ENCODE data around the gene C2orf72. TPM values are rescaled to one million over a fixed set of nuclear protein-coding genes. Genes with fewer than 3 reads are reported as not detected.
A peak's percentile ranks its signal among the peaks of the same experiment; 100 is the strongest.

C2orf72 gene
- total and polyA plus RNA-seq, 2 of the 13 experiments (the other 11 are each of a cell fraction or from before 2014, with no cell fraction given), result 147 to 203 TPM

DNA sequence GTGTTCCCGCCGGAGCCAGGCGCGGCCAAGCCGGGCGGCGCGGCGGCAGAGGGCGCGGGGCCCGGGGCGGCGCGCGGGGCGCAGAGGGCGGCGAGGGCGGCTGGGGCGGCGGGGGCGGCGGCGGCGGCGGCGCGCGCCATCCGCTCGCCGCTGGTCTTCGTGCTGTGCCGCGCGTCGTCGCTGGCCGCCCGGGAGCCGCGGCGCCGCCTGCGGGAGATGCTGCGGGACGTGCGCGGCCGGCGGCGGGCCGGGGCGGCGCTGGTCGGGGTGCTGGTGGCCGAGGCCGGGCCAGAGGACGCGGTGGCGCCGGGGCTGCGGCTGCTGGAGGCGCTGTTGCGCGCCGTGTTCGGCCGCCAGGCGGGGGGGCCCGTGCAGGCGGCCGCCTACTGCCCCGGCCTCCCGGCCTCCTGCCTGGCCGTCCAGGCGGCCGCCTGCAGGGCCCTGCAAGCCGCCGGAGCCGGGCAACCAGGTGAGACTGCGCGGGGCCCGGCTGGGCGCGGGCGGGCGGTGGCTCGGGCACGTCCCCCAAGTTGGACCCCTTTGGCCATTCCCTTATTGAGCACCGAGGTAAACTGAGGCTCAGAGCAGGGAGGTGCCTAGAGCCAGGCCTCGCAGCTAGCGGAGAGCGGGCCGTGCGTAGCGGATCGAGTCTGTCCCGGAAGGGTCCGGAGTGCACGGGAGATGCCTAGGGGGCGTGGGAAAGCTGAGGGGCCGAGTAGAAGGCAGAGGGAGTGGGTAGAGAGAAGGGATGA is 584 bp downstream of the C2orf72 start:
- H4K20me1 ChIP-seq (ENCODE audit: insufficient read depth, low read length), result peaks cover 6% of the 10 kb centered on the region; the same call in 1 of the 2 replicates
- peaks cover 10 to 17% of the 10 kb centered on the region in 2 experiments for H3K36me3 ChIP-seq (replicated peaks in 1 of 2; ENCODE audit: control insufficient read depth in 1 of 2, insufficient read depth in 2 of 2, low read length in 2 of 2)
- H3K27ac ChIP-seq (ENCODE audit: extremely low read length, insufficient read depth, low read length), result peak overlapping the region; percentile 92
- BruUV-seq (replicated peaks), result no TSS peak
- CTCF ChIA-PET (ENCODE audit: low intra/inter-chr PET ratio, low total read pairs), result interaction anchor here (0.7 to 2.7 kb wide), 2 partner anchors 15 to 19 kb away, joined by 3 to 25 read pairs; partner anchors contain the start of gene PSMD1
- H3K79me2 ChIP-seq (ENCODE audit: insufficient read depth, low read length), result peaks cover 36% of the 10 kb centered on the region
- POLR2A ChIA-PET, result interaction anchor here (8.5 kb wide), 1 partner anchor 12 kb away, joined by 399 read pairs; no protein-coding TSS in a partner anchor
- peak overlapping the region; percentile 83 to 99 (median 99) for H3K4me3 ChIP-seq (replicated peaks in 1 of 3; ENCODE audit: insufficient read depth in 1 of 3, low read depth in 2 of 3, low read length in 3 of 3)
- 4% methylated on average over 19 of the region's 104 CpGs for WGBS (ENCODE audit: low lambda C conversion rate)
- H3K27me3 ChIP-seq (ENCODE audit: control insufficient read depth in 1 of 2, insufficient read depth in 2 of 2, low read length in 2 of 2), result no peaks in the 10 kb centered on the region; a peak in 1 of 5 replicates
- H3K9ac ChIP-seq (ENCODE audit: insufficient read depth, low read depth, low read length), result peak overlapping the region; percentile 90
- in situ Hi-C loops (cut with HindIII; ENCODE audit: extremely low pct_ligation_motif_present, low pct_unique_long_range_greater_than_20kb), result no loop called here
- ATAC-seq (peak; percentile 31), FAIRE-seq (no peak), DNase-seq (ENCODE audit: low spot score) (no peak)
- no peaks in the 10 kb centered on the region for H3K9me3 ChIP-seq (ENCODE audit: low read length)
- intact Hi-C loops (cut with micrococcal nuclease; ENCODE audit: unreplicated experiment), result no loop called here
- H3K4me1 ChIP-seq (ENCODE audit: insufficient read depth, low read length), result peaks cover 86% of the 10 kb centered on the region
- no peak overlapping the region for H2AFZ ChIP-seq (ENCODE audit: low read length)
- peak overlapping the region; percentile 98 for H3K4me2 ChIP-seq (ENCODE audit: low read depth, low read length)
- TF ChIP-seq ZSCAN31 (CRISPR knock-in tag; IDR thresholded peaks at IDR 0.05; ENCODE audit: low read depth), result no peak
- TF ChIP-seq ZNF749 (CRISPR knock-in tag; IDR thresholded peaks at IDR 0.05; ENCODE audit: borderline replicate concordance), result 0 out of 2 replicates have a peak, but pooled peaks have one; percentile 45
- no peak for TF ChIP-seq ATM (IDR thresholded peaks at IDR 0.05; ENCODE audit: borderline replicate concordance)
- no peak for TF ChIP-seq ZNF432 (CRISPR knock-in tag; IDR thresholded peaks at IDR 0.05; ENCODE audit: borderline replicate concordance)
- no peak for TF ChIP-seq ZNF142 (CRISPR knock-in tag; IDR thresholded peaks at IDR 0.05)
- TF ChIP-seq ZNF674 (CRISPR knock-in tag; IDR thresholded peaks at IDR 0.05; ENCODE audit: low read depth), result no peak
- TF ChIP-seq FOXO4 (CRISPR knock-in tag; conservative IDR thresholded peaks at IDR 0.05), result no peak
- no peak; the same call in 1 of the 2 replicates for TF ChIP-seq MEIS2 (CRISPR knock-in tag; IDR thresholded peaks at IDR 0.05)
- no peak for TF ChIP-seq ZNF713 (CRISPR knock-in tag; IDR thresholded peaks at IDR 0.05)
- TF ChIP-seq, protein P1, sequence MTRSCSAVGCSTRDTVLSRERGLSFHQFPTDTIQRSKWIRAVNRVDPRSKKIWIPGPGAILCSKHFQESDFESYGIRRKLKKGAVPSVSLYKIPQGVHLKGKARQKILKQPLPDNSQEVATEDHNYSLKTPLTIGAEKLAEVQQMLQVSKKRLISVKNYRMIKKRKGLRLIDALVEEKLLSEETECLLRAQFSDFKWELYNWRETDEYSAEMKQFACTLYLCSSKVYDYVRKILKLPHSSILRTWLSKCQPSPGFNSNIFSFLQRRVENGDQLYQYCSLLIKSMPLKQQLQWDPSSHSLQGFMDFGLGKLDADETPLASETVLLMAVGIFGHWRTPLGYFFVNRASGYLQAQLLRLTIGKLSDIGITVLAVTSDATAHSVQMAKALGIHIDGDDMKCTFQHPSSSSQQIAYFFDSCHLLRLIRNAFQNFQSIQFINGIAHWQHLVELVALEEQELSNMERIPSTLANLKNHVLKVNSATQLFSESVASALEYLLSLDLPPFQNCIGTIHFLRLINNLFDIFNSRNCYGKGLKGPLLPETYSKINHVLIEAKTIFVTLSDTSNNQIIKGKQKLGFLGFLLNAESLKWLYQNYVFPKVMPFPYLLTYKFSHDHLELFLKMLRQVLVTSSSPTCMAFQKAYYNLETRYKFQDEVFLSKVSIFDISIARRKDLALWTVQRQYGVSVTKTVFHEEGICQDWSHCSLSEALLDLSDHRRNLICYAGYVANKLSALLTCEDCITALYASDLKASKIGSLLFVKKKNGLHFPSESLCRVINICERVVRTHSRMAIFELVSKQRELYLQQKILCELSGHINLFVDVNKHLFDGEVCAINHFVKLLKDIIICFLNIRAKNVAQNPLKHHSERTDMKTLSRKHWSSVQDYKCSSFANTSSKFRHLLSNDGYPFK (CRISPR knock-in tag; IDR thresholded peaks at IDR 0.05; ENCODE audit: borderline replicate concordance), result no peak
- TF ChIP-seq KAT2B (IDR thresholded peaks at IDR 0.05; ENCODE audit: borderline replicate concordance, low read depth, low read length), result no peak
- TF ChIP-seq EEA1 (CRISPR knock-in tag; IDR thresholded peaks at IDR 0.05; ENCODE audit: borderline replicate concordance), result 0 out of 2 replicates have a peak, but pooled peaks have one; percentile 43
- no peak for TF ChIP-seq ZNF264 (CRISPR knock-in tag; IDR thresholded peaks at IDR 0.05)

Measured in HepG2 (cell line).